Tibial nerve (tissue), 4 donors: ENCODE measurements around the gene HKDC1. TPM values are rescaled to one million over a fixed set of nuclear protein-coding genes. Genes with fewer than 3 reads are reported as not detected.

Experiments used
- DNase-seq, 2 donors: peaks; one replicate each; pipeline ENCODE4 v3.0.0-alpha.2; 2019; ENCODE audit warnings: low spot score in 2 of 2
- H3K27ac ChIP-seq, 4 donors: fragments of 200-600 bp; sonication (generic) in 3 of 4; one replicate each; pipeline ENCODE4 v1.5.1; 2017 to 2019; ENCODE audit warnings: mild to moderate bottlenecking in 1 of 4
- H3K27me3 ChIP-seq, 2 donors: fragments of 200-600 bp; sonication (generic) in 1 of 2; one replicate each; pipeline versions ENCODE4 v1.5.1 to v1.6.0; 2017 to 2019
- H3K36me3 ChIP-seq, 3 donors: fragments of 200-600 bp; sonication (generic); one replicate each; pipeline ENCODE4 v1.5.1; 2018 to 2019
- H3K4me1 ChIP-seq, 4 donors: fragments of 200-600 bp; sonication (generic) in 3 of 4; one replicate each; pipeline ENCODE4 v1.5.1; 2017 to 2019
- H3K4me3 ChIP-seq, 4 donors: fragments of 200-600 bp; sonication (generic) in 3 of 4; one replicate each; pipeline ENCODE4 v1.5.1; 2017 to 2019; ENCODE audit warnings: mild to moderate bottlenecking in 1 of 4, moderate library complexity in 1 of 4
- H3K9me3 ChIP-seq, 4 donors: fragments of 200-600 bp; sonication (generic) in 3 of 4; one replicate each; pipeline ENCODE4 v1.5.1; 2017 to 2019
- EP300 ChIP-seq, 2 donors: sonication (generic); formaldehyde crosslinking; IDR thresholded peaks; one replicate each; pipeline ENCODE4 v1.6.1; 2017; ENCODE audit warnings: antibody characterized with exemption in 2 of 2, mild to moderate bottlenecking in 1 of 2
- POLR2A ChIP-seq, 2 donors: fragments of 450-650 bp; IDR thresholded peaks; one replicate each; pipeline ENCODE4 v1.6.1; 2017; ENCODE audit warnings: antibody characterized with exemption in 2 of 2, mild to moderate bottlenecking in 2 of 2, moderate library complexity in 2 of 2
- WGBS, 2 donors: methylation state at CpG; one replicate each; pipeline ENCODE4 v1.1.5; 2018; 5-methylcytosine and 5-hydroxymethylcytosine counted together
- total RNA-seq, 4 donors: library from RNA; depleted of rRNA; stranded (reverse); fragments of >200 nt; gene quantifications; one replicate each; pipeline ENCODE4 v1.1.0, GENCODE V29; 2016
- TF ChIP-seq, protein P1 (sequence below), 5 experiments: fragments of 200-600 bp in 3 of 5; fragments of 450-650 bp in 2 of 5; sonication (generic) in 3 of 5; IDR thresholded peaks; one replicate each; pipeline ENCODE4 v1.5.1; 2016 to 2019; ENCODE audit warnings: antibody characterized with exemption in 5 of 5, mild to moderate bottlenecking in 3 of 5, moderate library complexity in 2 of 5

HKDC1 gene
- total RNA-seq, 4 donors from 2014 or later: 4.8 to 11.1 (median 5.5) TPM

DNA sequence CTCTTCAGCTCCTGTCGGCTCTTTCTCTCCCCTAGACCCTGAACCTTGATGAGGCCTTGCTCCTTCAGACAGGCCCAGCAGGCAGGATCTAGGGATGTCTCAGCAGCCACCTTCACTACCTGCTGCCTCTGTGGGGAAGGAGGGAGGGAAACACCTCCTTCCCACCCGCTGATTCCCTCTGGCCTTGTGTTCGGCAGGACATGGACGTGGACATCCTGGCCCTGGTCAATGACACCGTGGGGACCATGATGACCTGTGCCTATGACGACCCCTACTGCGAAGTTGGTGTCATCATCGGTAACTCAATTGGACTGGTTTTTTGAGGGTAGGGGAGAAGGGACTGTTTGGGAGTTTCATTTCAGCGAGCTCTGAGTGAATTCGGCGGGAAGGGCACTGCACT is 20.3 kb downstream of the HKDC1 start:
- DNase-seq: no peak
- 94 to 95% methylated on average over 11 of the region's 11 CpGs for WGBS, 2 donors
- H3K27me3 ChIP-seq: no peaks in the 10 kb centered on the region
- no peaks in the 10 kb centered on the region for H3K9me3 ChIP-seq
- H3K4me1 ChIP-seq: peaks cover 0 to 30% (median 14%) of the 10 kb centered on the region in 4 donors
- TF ChIP-seq, protein P1, sequence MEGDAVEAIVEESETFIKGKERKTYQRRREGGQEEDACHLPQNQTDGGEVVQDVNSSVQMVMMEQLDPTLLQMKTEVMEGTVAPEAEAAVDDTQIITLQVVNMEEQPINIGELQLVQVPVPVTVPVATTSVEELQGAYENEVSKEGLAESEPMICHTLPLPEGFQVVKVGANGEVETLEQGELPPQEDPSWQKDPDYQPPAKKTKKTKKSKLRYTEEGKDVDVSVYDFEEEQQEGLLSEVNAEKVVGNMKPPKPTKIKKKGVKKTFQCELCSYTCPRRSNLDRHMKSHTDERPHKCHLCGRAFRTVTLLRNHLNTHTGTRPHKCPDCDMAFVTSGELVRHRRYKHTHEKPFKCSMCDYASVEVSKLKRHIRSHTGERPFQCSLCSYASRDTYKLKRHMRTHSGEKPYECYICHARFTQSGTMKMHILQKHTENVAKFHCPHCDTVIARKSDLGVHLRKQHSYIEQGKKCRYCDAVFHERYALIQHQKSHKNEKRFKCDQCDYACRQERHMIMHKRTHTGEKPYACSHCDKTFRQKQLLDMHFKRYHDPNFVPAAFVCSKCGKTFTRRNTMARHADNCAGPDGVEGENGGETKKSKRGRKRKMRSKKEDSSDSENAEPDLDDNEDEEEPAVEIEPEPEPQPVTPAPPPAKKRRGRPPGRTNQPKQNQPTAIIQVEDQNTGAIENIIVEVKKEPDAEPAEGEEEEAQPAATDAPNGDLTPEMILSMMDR (IDR thresholded peaks at IDR 0.05): no peak
- no peak for TF ChIP-seq EP300 (IDR thresholded peaks at IDR 0.05)
- no peak for TF ChIP-seq POLR2A (IDR thresholded peaks at IDR 0.05)
- peak overlapping the region in 1 of 4 donors; percentile 81 for H3K27ac ChIP-seq
- no peak overlapping the region for H3K4me3 ChIP-seq
- no peaks in the 10 kb centered on the region for H3K36me3 ChIP-seq

DNA sequence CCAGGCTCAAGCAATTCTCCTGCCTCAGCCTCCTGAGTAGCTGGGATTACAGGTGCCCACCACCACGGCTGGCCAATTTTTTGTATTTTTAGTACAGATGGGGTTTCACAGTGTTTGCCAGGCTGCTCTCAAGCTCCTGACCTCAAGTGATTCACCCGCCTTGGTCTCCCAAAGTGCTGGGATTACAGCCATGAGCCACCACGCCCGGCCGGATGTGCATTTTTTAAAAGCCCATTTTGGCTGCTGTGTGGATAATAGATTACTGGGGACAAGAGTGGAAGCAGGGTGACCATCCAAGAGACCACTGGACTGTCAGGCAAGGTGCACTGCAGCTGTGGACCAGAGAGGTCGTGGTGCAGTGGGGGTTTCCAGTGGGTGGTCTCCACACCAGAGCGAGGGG is 21.4 kb downstream of the HKDC1 start:
- WGBS, 2 donors: 67 to 73% methylated on average over 7 of the region's 7 CpGs
- no peak overlapping the region for H3K4me3 ChIP-seq
- no peak for TF ChIP-seq EP300 (IDR thresholded peaks at IDR 0.05)
- no peak for TF ChIP-seq POLR2A (IDR thresholded peaks at IDR 0.05)
- TF ChIP-seq, protein P1 (IDR thresholded peaks at IDR 0.05): no peak
- no peaks in the 10 kb centered on the region for H3K36me3 ChIP-seq
- no peaks in the 10 kb centered on the region for H3K9me3 ChIP-seq
- H3K27me3 ChIP-seq: no peaks in the 10 kb centered on the region
- peaks cover 0 to 30% (median 14%) of the 10 kb centered on the region in 4 donors for H3K4me1 ChIP-seq
- peak overlapping the region in 2 of 4 donors; percentile 78 to 81 for H3K27ac ChIP-seq
- peak in 1 of 2 donors; percentile 15 for DNase-seq

DNA sequence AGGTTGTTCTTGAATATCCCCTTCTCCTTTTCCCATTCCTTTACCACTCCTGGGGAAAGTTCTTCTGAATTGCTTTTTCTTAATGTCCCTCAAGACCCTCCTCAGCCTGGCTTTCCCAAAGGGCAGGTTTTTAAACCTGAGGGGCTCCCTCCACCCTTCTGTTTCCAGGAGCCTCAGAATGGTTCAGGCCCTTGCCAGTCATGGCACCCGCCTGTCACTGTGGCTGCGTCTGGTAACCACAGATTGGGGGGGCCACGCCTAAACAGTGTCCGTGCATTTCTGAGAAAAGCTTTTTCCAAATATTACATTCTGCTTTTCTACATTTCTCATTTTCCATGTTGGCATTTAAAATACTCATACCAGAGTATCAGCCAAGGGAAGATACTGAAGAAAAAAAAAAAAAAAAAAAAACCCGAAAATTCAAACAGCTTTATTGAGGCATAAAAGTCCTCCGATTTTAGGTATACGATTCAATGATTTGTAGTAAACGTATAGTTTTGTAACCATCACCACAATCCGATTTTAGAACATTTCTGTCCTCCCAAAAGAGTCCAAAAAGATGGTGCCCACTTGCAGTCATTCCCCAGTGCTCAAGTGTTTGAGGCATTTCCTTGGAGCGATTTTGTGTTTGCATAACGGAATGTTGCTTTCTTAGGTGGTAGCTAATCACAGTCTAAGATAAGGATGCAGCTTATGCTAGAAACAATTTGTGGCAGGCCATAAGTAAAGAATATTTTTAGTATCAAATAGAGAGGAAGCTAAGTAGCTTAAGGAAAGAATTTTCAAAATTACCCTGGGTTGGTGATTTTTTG is 22.1 kb downstream of the HKDC1 start:
- Histone ChIP-seq H3K36me3 (no peaks in the 10 kb centered on the region), H3K27ac (peak overlapping the region in 3 of 4 donors; percentile 36 to 81 (median 78)), H3K27me3 (no peaks in the 10 kb centered on the region), H3K4me1 (peaks cover 0 to 30% (median 14%) of the 10 kb centered on the region in 4 donors), H3K9me3 (no peaks in the 10 kb centered on the region), H3K4me3 (peak overlapping the region in 2 of 4 donors; percentile 2 to 35)
- no peak for DNase-seq
- TF ChIP-seq, protein P1 (IDR thresholded peaks at IDR 0.05): no peak
- no peak for TF ChIP-seq POLR2A (IDR thresholded peaks at IDR 0.05)
- TF ChIP-seq EP300 (IDR thresholded peaks at IDR 0.05): no peak
- WGBS, 2 donors: 76 to 77% methylated on average over 11 of the region's 11 CpGs

DNA sequence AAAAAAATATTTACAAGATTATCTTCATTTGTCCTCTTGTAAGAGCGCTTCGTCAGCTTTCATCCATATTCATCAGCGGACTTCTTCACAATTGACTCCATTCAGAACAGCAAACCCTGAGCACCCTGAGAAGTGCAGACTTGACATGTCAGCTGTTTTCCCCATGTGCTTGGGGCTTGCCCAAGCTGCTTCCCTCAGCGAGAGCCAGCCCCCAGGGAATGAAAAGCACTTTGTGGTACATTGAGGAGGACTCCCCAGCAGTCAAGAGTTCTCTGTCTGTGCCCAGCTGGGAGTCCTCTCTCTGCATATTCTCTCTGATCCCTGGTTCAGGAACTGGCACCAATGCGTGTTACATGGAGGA is 22.7 kb downstream of the HKDC1 start:
- 43 to 47% methylated on average over 5 of the region's 5 CpGs for WGBS, 2 donors
- TF ChIP-seq, protein P1 (IDR thresholded peaks at IDR 0.05): no peak
- TF ChIP-seq EP300 (IDR thresholded peaks at IDR 0.05) (peak in 1 of 2 donors; percentile 57), POLR2A (IDR thresholded peaks at IDR 0.05) (peak in 1 of 2 donors; percentile 42)

DNA sequence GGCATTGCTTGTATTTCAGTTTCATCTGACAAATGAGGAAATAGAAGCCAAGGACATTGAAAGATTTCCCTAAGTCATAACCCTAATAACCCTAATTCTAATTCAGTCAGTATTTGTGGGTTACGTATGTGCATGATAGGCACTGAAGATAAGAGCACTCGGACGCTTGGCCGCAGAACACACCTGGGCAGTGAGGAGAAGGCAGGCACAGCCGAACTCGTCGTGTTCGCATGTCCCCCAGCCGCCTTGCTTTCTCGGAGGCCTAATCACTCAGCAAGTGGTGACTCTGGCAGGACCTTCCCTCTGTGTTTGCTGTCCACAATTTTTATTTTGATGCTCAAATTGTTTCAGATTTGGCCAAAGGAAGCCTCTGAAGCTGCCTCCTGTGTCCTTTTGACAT is 23.7 kb downstream of the HKDC1 start:
- no peaks in the 10 kb centered on the region for H3K27me3 ChIP-seq
- no peaks in the 10 kb centered on the region for H3K9me3 ChIP-seq
- TF ChIP-seq EP300 (IDR thresholded peaks at IDR 0.05): no peak
- TF ChIP-seq, protein P1 (IDR thresholded peaks at IDR 0.05): no peak
- no peak for TF ChIP-seq POLR2A (IDR thresholded peaks at IDR 0.05)
- no peak for DNase-seq
- H3K4me1 ChIP-seq: peaks cover 0 to 27% (median 12%) of the 10 kb centered on the region in 4 donors
- H3K4me3 ChIP-seq: no peak overlapping the region
- WGBS, 2 donors: 91 to 94% methylated on average over 10 of the region's 10 CpGs
- peak overlapping the region in 1 of 4 donors; percentile 91 for H3K27ac ChIP-seq
- H3K36me3 ChIP-seq: no peaks in the 10 kb centered on the region

More for the DNA sequence above, 22.7 kb downstream of the HKDC1 start:
- H3K9me3 ChIP-seq: no peaks in the 10 kb centered on the region
- H3K4me1 ChIP-seq: peaks cover 0 to 30% (median 13%) of the 10 kb centered on the region in 4 donors
- no peaks in the 10 kb centered on the region for H3K27me3 ChIP-seq
- H3K27ac ChIP-seq: peak overlapping the region in 3 of 4 donors; percentile 36 to 91 (median 78)
- no peaks in the 10 kb centered on the region for H3K36me3 ChIP-seq
- no peak for DNase-seq
- peak overlapping the region in 3 of 4 donors; percentile 2 to 35 (median 30) for H3K4me3 ChIP-seq
